Measurements from ENCODE around the gene LYPD6. TPM values are rescaled to one million over a fixed set of nuclear protein-coding genes. Genes with fewer than 3 reads are reported as not detected.
A peak's percentile ranks its signal among the peaks of the same experiment; 100 is the strongest.

Gene LYPD6
- total RNA-seq, 1 experiment from 2014 or later, result 2.4 TPM

DNA sequence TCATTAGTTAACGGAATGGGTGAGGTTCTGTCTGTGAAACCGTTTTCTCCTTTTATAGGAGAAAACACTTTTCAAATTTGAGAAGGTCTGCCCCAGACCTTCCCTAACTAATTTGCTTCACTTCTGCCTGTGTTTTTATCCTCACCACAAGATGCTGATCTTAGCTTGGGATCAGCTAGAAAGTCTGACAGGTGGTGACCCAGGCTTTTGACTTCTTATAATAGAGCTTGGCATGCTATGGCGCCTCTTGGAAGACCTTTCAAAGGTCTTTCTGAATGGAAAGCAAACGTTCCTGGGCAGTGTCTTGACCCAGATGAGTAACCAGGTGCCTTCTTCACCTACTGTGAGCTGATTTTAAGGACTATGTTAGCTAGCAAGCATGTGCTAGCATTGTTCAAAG is 91.4 kb downstream of the LYPD6 start:
- peak; percentile 27 for ATAC-seq
- Histone ChIP-seq H3K36me3 (ENCODE audit: low read depth, low read length) (no peaks in the 10 kb centered on the region), H3K4me1 (ENCODE audit: insufficient read depth, low read length) (peaks cover 16% of the 10 kb centered on the region)

DNA sequence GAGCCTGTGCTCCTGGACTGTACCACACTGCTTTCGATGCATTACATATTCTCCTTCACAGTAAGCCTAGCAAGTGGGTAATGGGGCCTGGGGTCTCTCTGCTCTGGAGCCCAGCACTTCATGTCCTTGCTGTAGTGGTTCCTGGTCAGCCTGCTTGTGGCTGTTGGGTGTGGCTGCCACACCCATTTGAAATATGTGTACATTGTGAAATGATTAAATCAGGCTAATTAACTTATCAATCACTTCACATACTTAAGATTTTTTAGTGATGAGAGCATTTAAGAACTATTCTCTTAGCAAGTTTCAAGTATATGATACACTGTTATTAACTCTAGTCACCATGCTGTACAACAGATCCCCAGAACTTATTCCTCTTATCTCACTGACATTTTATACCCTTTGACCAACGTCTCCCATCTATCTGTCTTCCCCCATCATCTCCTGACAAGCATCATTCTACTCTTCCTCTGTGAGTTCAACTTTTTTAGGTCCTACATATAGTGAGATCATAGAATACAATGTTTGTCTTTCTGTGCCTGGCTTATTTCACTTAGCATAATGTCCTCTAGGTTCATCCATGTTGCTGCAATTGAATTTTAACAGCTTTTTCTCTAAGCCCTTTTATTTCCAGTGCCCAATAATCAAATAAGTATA is 92.1 kb downstream of the LYPD6 start:
- Histone ChIP-seq H3K9ac (ENCODE audit: low read length) (no peak overlapping the region), H3F3A (ENCODE audit: low read length, unreplicated experiment) (no peaks in the 10 kb centered on the region), H3K4me3 (ENCODE audit: low read length) (no peak overlapping the region), H3K4me1 (ENCODE audit: insufficient read depth, low read length) (peaks cover 16% of the 10 kb centered on the region), H3K9me3 (ENCODE audit: low read length) (no peaks in the 10 kb centered on the region), H3K4me2 (ENCODE audit: low read length) (peak overlapping the region; percentile 44), H3K27ac (ENCODE audit: low read length) (no peak overlapping the region), H3K79me2 (ENCODE audit: low read length) (no peaks in the 10 kb centered on the region), H2AFZ (ENCODE audit: low read length) (no peak overlapping the region), H3K27me3 (ENCODE audit: low read length) (no peaks in the 10 kb centered on the region), H3K9me2 (replicated peaks; ENCODE audit: low read length) (no peaks in the 10 kb centered on the region; the same call in 1 of the 2 replicates), H3K36me3 (ENCODE audit: low read depth, low read length) (no peaks in the 10 kb centered on the region), H4K20me1 (ENCODE audit: low read length) (no peaks in the 10 kb centered on the region)
- ChIA-PET CTCF (no interaction called here), POLR2A (ENCODE audit: unreplicated experiment) (no interaction called here)
- no TSS peak for BruUV-seq (replicated peaks)
- TF ChIP-seq EZH2 (IDR thresholded peaks at IDR 0.05; ENCODE audit: low read length, unreplicated experiment), result no peak
- no peak for TF ChIP-seq EZH2phosphoT487 (IDR thresholded peaks at IDR 0.05; ENCODE audit: borderline replicate concordance, low read length)
- TF ChIP-seq, protein P1, sequence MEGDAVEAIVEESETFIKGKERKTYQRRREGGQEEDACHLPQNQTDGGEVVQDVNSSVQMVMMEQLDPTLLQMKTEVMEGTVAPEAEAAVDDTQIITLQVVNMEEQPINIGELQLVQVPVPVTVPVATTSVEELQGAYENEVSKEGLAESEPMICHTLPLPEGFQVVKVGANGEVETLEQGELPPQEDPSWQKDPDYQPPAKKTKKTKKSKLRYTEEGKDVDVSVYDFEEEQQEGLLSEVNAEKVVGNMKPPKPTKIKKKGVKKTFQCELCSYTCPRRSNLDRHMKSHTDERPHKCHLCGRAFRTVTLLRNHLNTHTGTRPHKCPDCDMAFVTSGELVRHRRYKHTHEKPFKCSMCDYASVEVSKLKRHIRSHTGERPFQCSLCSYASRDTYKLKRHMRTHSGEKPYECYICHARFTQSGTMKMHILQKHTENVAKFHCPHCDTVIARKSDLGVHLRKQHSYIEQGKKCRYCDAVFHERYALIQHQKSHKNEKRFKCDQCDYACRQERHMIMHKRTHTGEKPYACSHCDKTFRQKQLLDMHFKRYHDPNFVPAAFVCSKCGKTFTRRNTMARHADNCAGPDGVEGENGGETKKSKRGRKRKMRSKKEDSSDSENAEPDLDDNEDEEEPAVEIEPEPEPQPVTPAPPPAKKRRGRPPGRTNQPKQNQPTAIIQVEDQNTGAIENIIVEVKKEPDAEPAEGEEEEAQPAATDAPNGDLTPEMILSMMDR (conservative IDR thresholded peaks at IDR 0.05; ENCODE audit: low read depth, low read length), result no peak
- intact Hi-C loops (cut with micrococcal nuclease), result no loop called here
- ATAC-seq (peak; percentile 68), DNase-seq (peak; percentile 75)

More for the DNA sequence above, 91.4 kb downstream of the LYPD6 start:
- no peak overlapping the region for H2AFZ ChIP-seq (ENCODE audit: low read length)
- intact Hi-C loops (cut with micrococcal nuclease), result no loop called here
- no peaks in the 10 kb centered on the region for H3F3A ChIP-seq (ENCODE audit: low read length, unreplicated experiment)
- DNase-seq, result peak; percentile 4
- peak overlapping the region; percentile 44 for H3K4me2 ChIP-seq (ENCODE audit: low read length)
- H4K20me1 ChIP-seq (ENCODE audit: low read length), result no peaks in the 10 kb centered on the region
- H3K4me3 ChIP-seq (ENCODE audit: low read length), result no peak overlapping the region
- CTCF ChIA-PET, result no interaction called here
- BruUV-seq (replicated peaks), result TSS peak; percentile 82
- H3K9me3 ChIP-seq (ENCODE audit: low read length), result no peaks in the 10 kb centered on the region
- H3K27me3 ChIP-seq (ENCODE audit: low read length), result no peaks in the 10 kb centered on the region
- H3K27ac ChIP-seq (ENCODE audit: low read length), result no peak overlapping the region
- no peak for TF ChIP-seq EZH2phosphoT487 (IDR thresholded peaks at IDR 0.05; ENCODE audit: borderline replicate concordance, low read length)
- TF ChIP-seq, protein P1 (conservative IDR thresholded peaks at IDR 0.05; ENCODE audit: low read depth, low read length), result no peak
- no peak overlapping the region for H3K9ac ChIP-seq (ENCODE audit: low read length)
- H3K9me2 ChIP-seq (replicated peaks; ENCODE audit: low read length), result no peaks in the 10 kb centered on the region
- no peaks in the 10 kb centered on the region for H3K79me2 ChIP-seq (ENCODE audit: low read length)
- POLR2A ChIA-PET (ENCODE audit: unreplicated experiment), result no interaction called here

DNA sequence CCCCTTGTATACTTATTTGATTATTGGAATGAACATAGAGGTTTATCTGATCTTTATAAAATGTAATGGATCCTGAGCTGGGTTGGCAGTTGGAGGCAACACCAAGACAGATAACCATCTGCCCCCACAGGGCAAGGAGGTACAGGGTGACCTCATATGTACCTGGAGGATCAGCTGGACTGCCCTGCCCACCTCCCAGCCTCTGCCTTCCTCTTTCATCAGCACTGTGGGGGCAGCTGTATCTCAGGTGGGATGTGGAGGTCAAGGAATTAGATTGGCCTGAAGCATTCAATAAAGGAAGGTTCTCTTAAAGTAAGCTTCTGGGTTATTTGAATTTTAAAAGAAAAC is 92.6 kb downstream of the LYPD6 start:
- Histone ChIP-seq H3K79me2 (ENCODE audit: low read length) (no peaks in the 10 kb centered on the region), H3K4me1 (ENCODE audit: insufficient read depth, low read length) (peaks cover 16% of the 10 kb centered on the region), H3K4me3 (ENCODE audit: low read length) (no peak overlapping the region), H2AFZ (ENCODE audit: low read length) (no peak overlapping the region), H3F3A (ENCODE audit: low read length, unreplicated experiment) (no peaks in the 10 kb centered on the region), H3K9me2 (replicated peaks; ENCODE audit: low read length) (no peaks in the 10 kb centered on the region; the same call in 1 of the 2 replicates), H3K36me3 (ENCODE audit: low read depth, low read length) (no peaks in the 10 kb centered on the region), H3K9ac (ENCODE audit: low read length) (no peak overlapping the region), H4K20me1 (ENCODE audit: low read length) (no peaks in the 10 kb centered on the region), H3K9me3 (ENCODE audit: low read length) (no peaks in the 10 kb centered on the region), H3K4me2 (ENCODE audit: low read length) (peak overlapping the region; percentile 44; the same call in 1 of the 2 replicates), H3K27ac (ENCODE audit: low read length) (no peak overlapping the region), H3K27me3 (ENCODE audit: low read length) (no peaks in the 10 kb centered on the region)
- CTCF ChIA-PET, result no interaction called here
- TF ChIP-seq EZH2 (IDR thresholded peaks at IDR 0.05; ENCODE audit: low read length, unreplicated experiment) (no peak), EZH2phosphoT487 (IDR thresholded peaks at IDR 0.05; ENCODE audit: borderline replicate concordance, low read length) (no peak)
- TF ChIP-seq, protein P1 (conservative IDR thresholded peaks at IDR 0.05; ENCODE audit: low read depth, low read length), result no peak
- POLR2A ChIA-PET (ENCODE audit: unreplicated experiment), result no interaction called here
- BruUV-seq (replicated peaks), result TSS peak; percentile 77
- no peak for ATAC-seq
- intact Hi-C loops (cut with micrococcal nuclease), result no loop called here
- DNase-seq, result no peak
